IMR-90 (cell line): Measurements from ENCODE around the gene PSD2. TPM values are rescaled to one million over a fixed set of nuclear protein-coding genes. Genes with fewer than 3 reads are reported as not detected.

Experiments used
- ATAC-seq: fragments of 200-7000 bp; cut with Tn5 transposase; 2 replicates; pipeline ENCODE4 v1.9.1; 2020; ENCODE audit warnings: low read depth, mild to moderate bottlenecking, moderate library complexity
- BruUV-seq: library from RNA; stranded (reverse); fragments of 400-500 nt; replicated peaks from 2 replicates; lab custom pipeline; 2021; lab: Mats Ljungman, UMichigan
- CTCF ChIA-PET: fragments of 300-600 bp; formaldehyde crosslinking; extraction: SDS; loops from one replicate; lab custom pipeline; 2021; ENCODE audit warnings: antibody characterized with exemption; lab: Yijun Ruan, JAX
- POLR2A ChIA-PET: fragments of 300-600 bp; sonication (Branson Sonifier 250); formaldehyde crosslinking; loops from one replicate; lab custom pipeline; 2022; ENCODE audit warnings: antibody characterized with exemption; ENCODE audit not compliant: unreplicated experiment; lab: Charles Lee
- DNase-seq: peaks from one replicate; pipeline ENCODE4 v3.0.0; 2013
- H2AFZ ChIP-seq: replicated peaks from 2 replicates; pipeline ENCODE3; 2013; ENCODE audit warnings: low read length, mild to moderate bottlenecking; ENCODE audit not compliant: poor library complexity
- H2AK5ac ChIP-seq: 2 replicates; pipeline ENCODE4 v1.6.1; 2013; ENCODE audit warnings: low read depth, low read length, inconsistent platforms
- H2AK9ac ChIP-seq: replicated peaks from 2 replicates; pipeline ENCODE3; 2013; ENCODE audit warnings: mild to moderate bottlenecking, low read depth, low read length, moderate library complexity; ENCODE audit not compliant: poor library complexity
- H2BK120ac ChIP-seq: 2 replicates; pipeline ENCODE4 v1.6.1; 2013; ENCODE audit warnings: low read depth, low read length, inconsistent platforms
- H2BK15ac ChIP-seq: 3 replicates; pipeline ENCODE4 v1.6.1; 2013; ENCODE audit warnings: low read depth, low read length, inconsistent platforms
- H2BK20ac ChIP-seq: 2 replicates; pipeline ENCODE4 v1.6.1; 2013; ENCODE audit warnings: low read depth, mild to moderate bottlenecking, inconsistent platforms, low read length, moderate library complexity
- H2BK5ac ChIP-seq: 2 replicates; pipeline ENCODE4 v1.6.1; 2013; ENCODE audit warnings: mild to moderate bottlenecking, low read depth, low read length, inconsistent platforms; ENCODE audit not compliant: poor library complexity, severe bottlenecking
- H3K14ac ChIP-seq: replicated peaks from 2 replicates; pipeline ENCODE4 v1.6.1; 2013; ENCODE audit warnings: low read depth, low read length, inconsistent platforms
- H3K18ac ChIP-seq: 2 replicates; pipeline ENCODE4 v1.6.1; 2013; ENCODE audit warnings: low read depth, low read length, control low read depth
- H3K23ac ChIP-seq: 2 replicates; pipeline ENCODE4 v1.6.1; 2013; ENCODE audit warnings: low read depth, low read length, inconsistent platforms
- H3K27ac ChIP-seq: 2 replicates; pipeline ENCODE4 v1.5.1; 2013; ENCODE audit warnings: mild to moderate bottlenecking, control low read depth, low read length; ENCODE audit not compliant: insufficient read depth
- H3K27me3 ChIP-seq: 2 replicates; pipeline ENCODE4 v1.6.1; 2013; ENCODE audit warnings: low read length; ENCODE audit not compliant: control insufficient read depth, insufficient read depth
- H3K36me3 ChIP-seq: 2 replicates; pipeline ENCODE4 v1.6.1; 2013; ENCODE audit warnings: low read length, mixed read lengths; ENCODE audit not compliant: control insufficient read depth, insufficient read depth
- H3K4ac ChIP-seq: 2 replicates; pipeline ENCODE4 v1.6.1; 2013; ENCODE audit warnings: low read depth, low read length, inconsistent platforms
- H3K4me1 ChIP-seq: 2 replicates; pipeline ENCODE4 v1.6.1; 2013; ENCODE audit warnings: low read length, mixed read lengths; ENCODE audit not compliant: control insufficient read depth, insufficient read depth
- H3K4me2 ChIP-seq: 2 replicates; pipeline ENCODE4 v1.6.1; 2013; ENCODE audit warnings: low read depth, mild to moderate bottlenecking, control low read depth, low read length, moderate library complexity
- H3K4me3 ChIP-seq: 2 replicates; pipeline ENCODE4 v1.5.1; 2013; ENCODE audit warnings: low read depth, mild to moderate bottlenecking, control low read depth, low read length, moderate library complexity; ENCODE audit not compliant: insufficient read depth
- H3K56ac ChIP-seq: 2 replicates; pipeline ENCODE4 v1.6.1; 2013; ENCODE audit warnings: low read length, inconsistent platforms; ENCODE audit not compliant: insufficient read depth; ENCODE audit errors: extremely low read depth
- H3K79me1 ChIP-seq, 2 experiments: 2 replicates each; pipeline ENCODE4 v1.6.1; 2013; ENCODE audit warnings: low read length in 2 of 2, inconsistent platforms in 1 of 2, low read depth in 1 of 2
- H3K9ac ChIP-seq: 2 replicates; pipeline ENCODE4 v1.6.1; 2013; ENCODE audit warnings: low read depth, low read length, control low read depth
- H3K9me1 ChIP-seq: 2 replicates; pipeline ENCODE4 v1.6.1; 2013; ENCODE audit warnings: low read length, inconsistent platforms; ENCODE audit not compliant: insufficient read depth
- H3K9me3 ChIP-seq: 2 replicates; pipeline ENCODE4 v1.6.1; 2013; ENCODE audit warnings: low read length; ENCODE audit not compliant: control insufficient read depth, insufficient read depth
- H4K20me1 ChIP-seq: 2 replicates; pipeline ENCODE4 v1.6.1; 2013; ENCODE audit warnings: low read length, inconsistent platforms; ENCODE audit not compliant: insufficient read depth
- H4K5ac ChIP-seq: 2 replicates; pipeline ENCODE4 v1.6.1; 2013; ENCODE audit warnings: mild to moderate bottlenecking, low read depth, low read length, control low read depth
- H4K8ac ChIP-seq, 2 experiments: 2 replicates each; pipeline ENCODE4 v1.6.1; 2013; ENCODE audit warnings: low read depth in 2 of 2, low read length in 2 of 2, control low read depth in 1 of 2, inconsistent platforms in 1 of 2
- H4K91ac ChIP-seq: 2 replicates; pipeline ENCODE4 v1.6.1; 2013; ENCODE audit warnings: low read depth, low read length, inconsistent platforms; ENCODE audit not compliant: insufficient read depth
- BHLHE40 ChIP-seq: fragments of 150-350 bp; IDR thresholded peaks from 2 replicates; pipeline ENCODE4 v1.6.1; 2016; ENCODE audit warnings: mild to moderate bottlenecking, low read depth, low read length
- CEBPB ChIP-seq: IDR thresholded peaks from 2 replicates; pipeline ENCODE4 v1.6.1; 2012; ENCODE audit warnings: low read depth, low read length, improper control_type of control experiment
- CHD1 ChIP-seq: IDR thresholded peaks from 2 replicates; pipeline ENCODE4 v1.6.1; 2012; ENCODE audit warnings: low read depth, low read length, improper control_type of control experiment
- CTCF ChIP-seq: conservative IDR thresholded peaks from 2 replicates; pipeline ENCODE4 v1.5.1; 2012; ENCODE audit warnings: mild to moderate bottlenecking, low read depth, low read length, improper control_type of control experiment
- ELK1 ChIP-seq: fragments of 150-350 bp; IDR thresholded peaks from 2 replicates; pipeline ENCODE4 v1.6.1; 2016; ENCODE audit warnings: low read depth, mild to moderate bottlenecking, low read length, moderate library complexity, borderline replicate concordance
- FOS ChIP-seq: fragments of 150-350 bp; IDR thresholded peaks from 2 replicates; pipeline ENCODE4 v1.6.1; 2016; ENCODE audit warnings: low read depth, low read length
- MAFK ChIP-seq: IDR thresholded peaks from 2 replicates; pipeline ENCODE4 v1.6.1; 2012; ENCODE audit warnings: low read depth, low read length, improper control_type of control experiment
- MAZ ChIP-seq: IDR thresholded peaks from 2 replicates; pipeline ENCODE4 v1.6.1; 2012; ENCODE audit warnings: low read depth, mild to moderate bottlenecking, low read length, improper control_type of control experiment, moderate library complexity, borderline replicate concordance
- MXI1 ChIP-seq: IDR thresholded peaks from 2 replicates; pipeline ENCODE4 v1.6.1; 2012; ENCODE audit warnings: low read depth, mild to moderate bottlenecking, low read length, moderate library complexity, borderline replicate concordance
- NFE2L2 ChIP-seq: fragments of 150-350 bp; IDR thresholded peaks from 2 replicates; pipeline ENCODE4 v1.6.1; 2016; ENCODE audit warnings: low read depth, mild to moderate bottlenecking, low read length
- POLR2A ChIP-seq: IDR thresholded peaks from 2 replicates; pipeline ENCODE4 v1.6.1; 2012; ENCODE audit warnings: mild to moderate bottlenecking, low read depth, low read length
- RAD21 ChIP-seq: IDR thresholded peaks from 2 replicates; pipeline ENCODE4 v1.6.1; 2012; ENCODE audit warnings: low read length, improper control_type of control experiment
- RCOR1 ChIP-seq: IDR thresholded peaks from 2 replicates; pipeline ENCODE4 v1.6.1; 2012; ENCODE audit warnings: mild to moderate bottlenecking, low read length, improper control_type of control experiment; ENCODE audit not compliant: insufficient replicate concordance
- RFX5 ChIP-seq: IDR thresholded peaks from 2 replicates; pipeline ENCODE4 v1.8.0; 2012; ENCODE audit warnings: low read depth, mild to moderate bottlenecking, low read length, moderate library complexity
- SMC3 ChIP-seq: fragments of 150-350 bp; IDR thresholded peaks from 2 replicates; pipeline ENCODE4 v1.6.1; 2016; ENCODE audit warnings: low read depth, mild to moderate bottlenecking, antibody characterized with exemption, low read length, moderate library complexity
- USF2 ChIP-seq: fragments of 150-350 bp; IDR thresholded peaks from 2 replicates; pipeline ENCODE4 v1.6.1; 2017; ENCODE audit warnings: mild to moderate bottlenecking, antibody characterized with exemption, low read length, low read depth
- dilution Hi-C: fragments of 300-500 bp; cut with HindIII; formaldehyde crosslinking; loops from one replicate; pipeline ENCODE4 v1.14.3; 2018; ENCODE audit warnings: low sequenced_read_pairs; ENCODE audit not compliant: unreplicated experiment
- in situ Hi-C: fragments of 300-500 bp; cut with MboI; formaldehyde crosslinking; loops from 3 replicates; pipeline ENCODE4 v1.14.3; 2019; ENCODE audit warnings: low sequenced_read_pairs, inconsistent platforms, mixed read lengths
- intact Hi-C: fragments of 100-400 bp; cut with micrococcal nuclease; formaldehyde crosslinking; loops from 2 replicates; pipeline ENCODE4 v1.10.0; 2022
- polyA plus RNA-seq, 3 experiments: library from polyadenylated mRNA; depleted of rRNA; stranded (reverse); fragments of >200 nt; gene quantifications; 2 replicates each; pipeline ENCODE4 v1.2.3, GENCODE V29; 2012; ENCODE audit warnings: low replicate concordance in 1 of 3
- total RNA-seq: library from RNA; depleted of rRNA; stranded (reverse); fragments of >200 nt; gene quantifications from 2 replicates; pipeline ENCODE4 v1.2.3, GENCODE V29; 2012

Gene PSD2
- total and polyA plus RNA-seq, 2 of the 4 experiments (the other 2 are of a cell fraction): 0.05 TPM; not detected in 1

GRCh38 chr5:139867581-139867980 is 72.0 kb downstream of the PSD2 start:
- H2BK120ac ChIP-seq: no peak overlapping the region
- no peak overlapping the region for H3K18ac ChIP-seq
- H4K5ac ChIP-seq: no peak overlapping the region
- H3K56ac ChIP-seq: no peak overlapping the region
- in situ Hi-C loops: no loop called here
- ChIA-PET POLR2A (no interaction called here), CTCF (interaction anchor here (1.3 kb wide), 1 partner anchor 80 kb away, joined by 5 read pairs; no protein-coding TSS in a partner anchor)
- H3K27ac ChIP-seq: no peak overlapping the region
- H3K27me3 ChIP-seq: peaks cover 71% of the 10 kb centered on the region
- no peak overlapping the region for H2BK5ac ChIP-seq
- no peaks in the 10 kb centered on the region for H4K20me1 ChIP-seq
- no peak overlapping the region for H2AFZ ChIP-seq
- H3K4ac ChIP-seq: no peak overlapping the region
- dilution Hi-C loops: no loop called here
- TF ChIP-seq MAZ (no peak), MXI1 (no peak), USF2 (no peak), RFX5 (no peak), POLR2A (no peak), SMC3 (no peak), BHLHE40 (no peak), ELK1 (no peak), RAD21 (no peak), FOS (no peak), CHD1 (no peak), CEBPB (no peak), NFE2L2 (no peak), MAFK (no peak), RCOR1 (no peak), CTCF (no peak)
- H3K23ac ChIP-seq: no peak overlapping the region
- no TSS peak for BruUV-seq
- H3K79me1 ChIP-seq: no peaks in the 10 kb centered on the region
- H3K9me3 ChIP-seq: no peaks in the 10 kb centered on the region
- no peak overlapping the region for H2AK9ac ChIP-seq
- no peak overlapping the region for H3K9ac ChIP-seq
- H4K8ac ChIP-seq: no peak overlapping the region
- DNase-seq: no peak
- H3K9me1 ChIP-seq: no peaks in the 10 kb centered on the region
- H3K4me2 ChIP-seq: no peak overlapping the region
- H2BK20ac ChIP-seq: no peak overlapping the region
- no peak overlapping the region for H3K4me3 ChIP-seq
- H2BK15ac ChIP-seq: no peak overlapping the region
- H4K91ac ChIP-seq: no peak overlapping the region
- no peak overlapping the region for H3K14ac ChIP-seq
- H3K36me3 ChIP-seq: no peaks in the 10 kb centered on the region
- ATAC-seq: no peak
- H2AK5ac ChIP-seq: no peak overlapping the region
- intact Hi-C loops: no loop called here
- no peaks in the 10 kb centered on the region for H3K4me1 ChIP-seq
